Measurements from ENCODE around the gene CNOT3. TPM values are rescaled to one million over a fixed set of nuclear protein-coding genes. Genes with fewer than 3 reads are reported as not detected.

Gene CNOT3
- total RNA-seq, 1 experiment from 2014 or later: 76.7 TPM

DNA sequence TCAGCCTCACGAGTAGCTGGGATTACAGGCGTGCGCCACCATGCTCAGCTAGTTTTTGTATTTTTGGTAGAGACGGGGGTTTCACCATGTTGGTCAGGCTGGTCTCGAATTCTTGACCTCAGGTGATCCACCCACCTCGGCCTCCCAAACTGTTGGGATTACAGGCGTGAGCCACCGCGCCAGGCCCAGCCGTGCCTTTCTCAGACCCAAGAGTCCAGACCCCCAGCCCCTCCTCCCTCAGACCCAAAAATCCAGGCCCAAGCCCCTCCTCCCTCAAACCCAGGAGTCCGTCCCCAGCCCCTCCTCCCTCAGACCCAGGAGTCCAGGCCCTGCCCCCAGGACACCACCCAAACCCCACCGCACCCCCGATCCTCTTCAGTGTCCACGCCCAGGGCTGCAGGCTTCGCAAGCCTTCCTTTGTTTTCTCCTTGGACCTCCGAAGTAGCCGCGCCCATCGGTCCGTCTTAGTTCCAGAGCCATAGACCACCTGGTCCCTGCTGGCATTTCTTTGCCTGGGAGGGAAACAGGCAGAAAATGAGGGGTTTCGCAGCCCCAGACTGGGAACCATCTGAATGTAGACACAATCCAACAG, 31.7 kb downstream of the CNOT3 start:
- DNase-seq (ENCODE audit: low read depth, low spot score) (no peak), ATAC-seq (no peak)
- no peaks in the 10 kb centered on the region for H3K27me3 ChIP-seq (ENCODE audit: insufficient read depth, low read length)
- 0 out of 2 replicates have a peak, but pooled peaks cover 3% of the 10 kb centered on the region for H3K79me2 ChIP-seq (ENCODE audit: insufficient read depth, low read length)
- no peak overlapping the region for H3K9ac ChIP-seq (ENCODE audit: low read length)
- no peak overlapping the region for H2AFZ ChIP-seq (ENCODE audit: low read depth, low read length, poor library complexity, severe bottlenecking)
- ChIA-PET CTCF (interaction anchor here (0.6 to 2.7 kb wide), 11 partner anchors 10 to 312 kb away, joined by 3 to 14 read pairs (median 3); partner anchors contain the start of genes CNOT3, LENG1, MBOAT7 and TSEN34), POLR2A (interaction anchor here (0.7 kb wide), 1 partner anchor 31 kb away, joined by 3 read pairs; no protein-coding TSS in a partner anchor), RAD21 (ENCODE audit: low non-redundant PET in 1 of 2, low total read pairs in 2 of 2, uncharacterized antibody in 2 of 2, unreplicated experiment in 2 of 2) (no interaction called here)
- no peaks in the 10 kb centered on the region for H3K9me3 ChIP-seq (ENCODE audit: control insufficient read depth in 1 of 2, insufficient read depth in 1 of 2, low read depth in 1 of 2, low read length in 2 of 2)
- intact Hi-C loops (cut with micrococcal nuclease): no loop called here
- no peak overlapping the region for H3K4me3 ChIP-seq (replicated peaks in 1 of 2; ENCODE audit: low read depth in 1 of 2, low read length in 2 of 2)
- no peak overlapping the region for H3K4me2 ChIP-seq (ENCODE audit: low read length)
- H3K4me1 ChIP-seq (ENCODE audit: control insufficient read depth in 1 of 2, insufficient read depth in 2 of 2, low read length in 2 of 2): peaks cover 8 to 34% of the 10 kb centered on the region in 2 experiments; a peak in 3 of 4 replicates
- no peaks in the 10 kb centered on the region for H3K36me3 ChIP-seq (ENCODE audit: control insufficient read depth in 1 of 2, insufficient read depth in 2 of 2, low read length in 2 of 2)
- no peaks in the 10 kb centered on the region for H4K20me1 ChIP-seq (ENCODE audit: insufficient read depth)
- no peaks in the 10 kb centered on the region for H3K9me2 ChIP-seq (ENCODE audit: insufficient read depth)
- TF ChIP-seq CTCF (IDR thresholded peaks at IDR 0.05 in 2 of 3, conservative IDR thresholded peaks at IDR 0.05 in 1 of 3; ENCODE audit: borderline replicate concordance in 1 of 3, insufficient read depth in 1 of 3, low read depth in 2 of 3, low read length in 2 of 3): no peak
- no peak for TF ChIP-seq SP1 (IDR thresholded peaks at IDR 0.05; ENCODE audit: low read depth)
- TF ChIP-seq, protein P1, sequence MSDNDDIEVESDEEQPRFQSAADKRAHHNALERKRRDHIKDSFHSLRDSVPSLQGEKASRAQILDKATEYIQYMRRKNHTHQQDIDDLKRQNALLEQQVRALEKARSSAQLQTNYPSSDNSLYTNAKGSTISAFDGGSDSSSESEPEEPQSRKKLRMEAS (IDR thresholded peaks at IDR 0.05): no peak
- TF ChIP-seq JUND (IDR thresholded peaks at IDR 0.05): no peak
- no peak for TF ChIP-seq FOSL1 (IDR thresholded peaks at IDR 0.05; ENCODE audit: low read depth)
- no peak for TF ChIP-seq ELF1 (IDR thresholded peaks at IDR 0.05; ENCODE audit: borderline replicate concordance, low read depth)
- no peak for TF ChIP-seq SIN3A (IDR thresholded peaks at IDR 0.05; ENCODE audit: low read depth)
- no peak overlapping the region for H3K27ac ChIP-seq (ENCODE audit: low read depth, low read length)
- BruUV-seq (replicated peaks): no TSS peak
